ENCODE results near the gene GUCY2C.

GUCY2C gene

GRCh38 chr12:14664434-14665023 is 31.9 kb downstream of the GUCY2C start:
- Mint-ChIP-seq H3K27ac (no peak overlapping the region), H3K36me3 (ENCODE audit: low read depth) (no peaks in the 10 kb centered on the region), H3K4me1 (ENCODE audit: low read depth) (no peaks in the 10 kb centered on the region), H3K9me3 (no peaks in the 10 kb centered on the region), H3K27me3 (peaks cover 4% of the 10 kb centered on the region), H3K4me3 (no peak overlapping the region)
- intact Hi-C loops (cut with micrococcal nuclease) = loop anchor here (1.0 to 2.0 kb wide), 2 partner anchors 34 to 426 kb away; no protein-coding TSS in a partner anchor

- H3K27me3 Mint-ChIP-seq = peaks cover 4% of the 10 kb centered on the region
- no peak overlapping the region for H3K27ac Mint-ChIP-seq
- H3K36me3 Mint-ChIP-seq (ENCODE audit: low read depth) = no peaks in the 10 kb centered on the region
- intact Hi-C loops (cut with micrococcal nuclease) = no loop called here
- H3K4me1 Mint-ChIP-seq (ENCODE audit: low read depth) = no peaks in the 10 kb centered on the region
- H3K9me3 Mint-ChIP-seq = no peaks in the 10 kb centered on the region
- H3K4me3 Mint-ChIP-seq = no peak overlapping the region
Measured at GRCh38 chr12:14663002-14663401, 33.4 kb downstream of the GUCY2C start.

GRCh38 chr12:14656846-14657245 is 39.6 kb downstream of the GUCY2C start:
- intact Hi-C loops (cut with micrococcal nuclease) = no loop called here
- Mint-ChIP-seq H3K36me3 (ENCODE audit: low read depth) (no peaks in the 10 kb centered on the region), H3K27me3 (peaks cover 2% of the 10 kb centered on the region), H3K9me3 (no peaks in the 10 kb centered on the region), H3K4me1 (ENCODE audit: low read depth) (peaks cover 5% of the 10 kb centered on the region), H3K27ac (no peak overlapping the region), H3K4me3 (no peak overlapping the region)

- Mint-ChIP-seq H3K27ac (no peak overlapping the region), H3K9me3 (no peaks in the 10 kb centered on the region), H3K36me3 (ENCODE audit: low read depth) (no peaks in the 10 kb centered on the region), H3K27me3 (peaks cover 2% of the 10 kb centered on the region), H3K4me1 (ENCODE audit: low read depth) (peaks cover 5% of the 10 kb centered on the region), H3K4me3 (no peak overlapping the region)
- intact Hi-C loops (cut with micrococcal nuclease) = no loop called here
Measured at GRCh38 chr12:14655284-14655683, 41.1 kb downstream of the GUCY2C start.

- peaks cover 2% of the 10 kb centered on the region for H3K27me3 Mint-ChIP-seq
- no peak overlapping the region for H3K27ac Mint-ChIP-seq
- H3K9me3 Mint-ChIP-seq = no peaks in the 10 kb centered on the region
- no peaks in the 10 kb centered on the region for H3K36me3 Mint-ChIP-seq (ENCODE audit: low read depth)
- peaks cover 5% of the 10 kb centered on the region for H3K4me1 Mint-ChIP-seq (ENCODE audit: low read depth)
- H3K4me3 Mint-ChIP-seq = no peak overlapping the region
- intact Hi-C loops (cut with micrococcal nuclease) = no loop called here
Measured at GRCh38 chr12:14654842-14655241, 41.6 kb downstream of the GUCY2C start.

- H3K4me3 Mint-ChIP-seq = no peak overlapping the region
- no peaks in the 10 kb centered on the region for H3K36me3 Mint-ChIP-seq (ENCODE audit: low read depth)
- no peak overlapping the region for H3K27ac Mint-ChIP-seq
- H3K9me3 Mint-ChIP-seq = no peaks in the 10 kb centered on the region
- H3K27me3 Mint-ChIP-seq = peaks cover 2% of the 10 kb centered on the region
- H3K4me1 Mint-ChIP-seq (ENCODE audit: low read depth) = peaks cover 5% of the 10 kb centered on the region
- intact Hi-C loops (cut with micrococcal nuclease) = no loop called here
Measured at GRCh38 chr12:14654416-14654815, 42.0 kb downstream of the GUCY2C start.

GRCh38 chr12:14652483-14652882 is 43.9 kb downstream of the GUCY2C start:
- Mint-ChIP-seq H3K9me3 (no peaks in the 10 kb centered on the region), H3K27me3 (peaks cover 5% of the 10 kb centered on the region), H3K4me3 (no peak overlapping the region), H3K4me1 (ENCODE audit: low read depth) (peaks cover 5% of the 10 kb centered on the region), H3K36me3 (ENCODE audit: low read depth) (no peaks in the 10 kb centered on the region), H3K27ac (no peak overlapping the region)
- intact Hi-C loops (cut with micrococcal nuclease) = no loop called here

GRCh38 chr12:14651371-14651770 is 45.0 kb downstream of the GUCY2C start:
- intact Hi-C loops (cut with micrococcal nuclease) = no loop called here
- no peaks in the 10 kb centered on the region for H3K36me3 Mint-ChIP-seq (ENCODE audit: low read depth)
- no peak overlapping the region for H3K4me3 Mint-ChIP-seq
- H3K27me3 Mint-ChIP-seq = peaks cover 11% of the 10 kb centered on the region
- no peaks in the 10 kb centered on the region for H3K9me3 Mint-ChIP-seq
- H3K27ac Mint-ChIP-seq = no peak overlapping the region
- peaks cover 5% of the 10 kb centered on the region for H3K4me1 Mint-ChIP-seq (ENCODE audit: low read depth)

- no peak overlapping the region for H3K27ac Mint-ChIP-seq
- intact Hi-C loops (cut with micrococcal nuclease) = no loop called here
Measured at GRCh38 chr12:14650789-14651188, 45.6 kb downstream of the GUCY2C start.

GRCh38 chr12:14647028-14647750 is 49.2 kb downstream of the GUCY2C start:
- no peaks in the 10 kb centered on the region for H3K9me3 Mint-ChIP-seq
- no peak overlapping the region for H3K4me3 Mint-ChIP-seq
- H3K27ac Mint-ChIP-seq = no peak overlapping the region
- no peaks in the 10 kb centered on the region for H3K36me3 Mint-ChIP-seq (ENCODE audit: low read depth)
- intact Hi-C loops (cut with micrococcal nuclease) = no loop called here
- peaks cover 20% of the 10 kb centered on the region for H3K27me3 Mint-ChIP-seq
- H3K4me1 Mint-ChIP-seq (ENCODE audit: low read depth) = peaks cover 6% of the 10 kb centered on the region

More at GRCh38 chr12:14650789-14651188, 45.6 kb downstream of the GUCY2C start:
- Mint-ChIP-seq H3K4me1 (ENCODE audit: low read depth) (peaks cover 5% of the 10 kb centered on the region), H3K36me3 (ENCODE audit: low read depth) (no peaks in the 10 kb centered on the region), H3K9me3 (no peaks in the 10 kb centered on the region), H3K27me3 (peaks cover 11% of the 10 kb centered on the region), H3K4me3 (no peak overlapping the region)

GRCh38 chr12:14643251-14643650 is 53.1 kb downstream of the GUCY2C start:
- intact Hi-C loops (cut with micrococcal nuclease) = no loop called here
- Mint-ChIP-seq H3K4me3 (no peak overlapping the region), H3K27ac (no peak overlapping the region), H3K27me3 (peaks cover 15% of the 10 kb centered on the region), H3K36me3 (ENCODE audit: low read depth) (no peaks in the 10 kb centered on the region), H3K9me3 (no peaks in the 10 kb centered on the region), H3K4me1 (ENCODE audit: low read depth) (peaks cover 6% of the 10 kb centered on the region)

GRCh38 chr12:14638066-14638465 is 58.3 kb downstream of the GUCY2C start:
- intact Hi-C loops (cut with micrococcal nuclease) = no loop called here
- H3K9me3 Mint-ChIP-seq = peaks cover 18% of the 10 kb centered on the region
- no peak overlapping the region for H3K4me3 Mint-ChIP-seq
- no peak overlapping the region for H3K27ac Mint-ChIP-seq
- H3K4me1 Mint-ChIP-seq (ENCODE audit: low read depth) = no peaks in the 10 kb centered on the region
- peaks cover 11% of the 10 kb centered on the region for H3K27me3 Mint-ChIP-seq
- H3K36me3 Mint-ChIP-seq (ENCODE audit: low read depth) = no peaks in the 10 kb centered on the region

- Mint-ChIP-seq H3K4me1 (ENCODE audit: low read depth) (no peaks in the 10 kb centered on the region), H3K27me3 (peaks cover 5% of the 10 kb centered on the region), H3K9me3 (peaks cover 18% of the 10 kb centered on the region), H3K4me3 (no peak overlapping the region), H3K36me3 (ENCODE audit: low read depth) (no peaks in the 10 kb centered on the region), H3K27ac (no peak overlapping the region)
- intact Hi-C loops (cut with micrococcal nuclease) = no loop called here
Measured at GRCh38 chr12:14635776-14636175, 60.6 kb downstream of the GUCY2C start.

- Mint-ChIP-seq H3K36me3 (ENCODE audit: low read depth) (no peaks in the 10 kb centered on the region), H3K9me3 (peaks cover 6% of the 10 kb centered on the region), H3K27ac (no peak overlapping the region), H3K27me3 (no peaks in the 10 kb centered on the region), H3K4me1 (ENCODE audit: low read depth) (no peaks in the 10 kb centered on the region), H3K4me3 (no peak overlapping the region)
- intact Hi-C loops (cut with micrococcal nuclease) = loop anchor here (1.0 kb wide), 2 partner anchors 34 to 87 kb away; no protein-coding TSS in a partner anchor
Measured at GRCh38 chr12:14630793-14631192, 65.6 kb downstream of the GUCY2C start.

Data from dendritic cell treated with granulocyte-macrophage colony-stimulating factor and Interleukin-4, amounts not matched to agents 40 ng/mL and 50 ng/mL, for 4 days (primary cell).